Measurements from ENCODE around the gene P3H1. TPM values are rescaled to one million over a fixed set of nuclear protein-coding genes. Genes with fewer than 3 reads are reported as not detected.
"Not testable (repeated sequence)": the region's sequence is repeated elsewhere in the genome, so short reads cannot be mapped to it uniquely, and the experiment has no call there.

Gene P3H1, protein sequence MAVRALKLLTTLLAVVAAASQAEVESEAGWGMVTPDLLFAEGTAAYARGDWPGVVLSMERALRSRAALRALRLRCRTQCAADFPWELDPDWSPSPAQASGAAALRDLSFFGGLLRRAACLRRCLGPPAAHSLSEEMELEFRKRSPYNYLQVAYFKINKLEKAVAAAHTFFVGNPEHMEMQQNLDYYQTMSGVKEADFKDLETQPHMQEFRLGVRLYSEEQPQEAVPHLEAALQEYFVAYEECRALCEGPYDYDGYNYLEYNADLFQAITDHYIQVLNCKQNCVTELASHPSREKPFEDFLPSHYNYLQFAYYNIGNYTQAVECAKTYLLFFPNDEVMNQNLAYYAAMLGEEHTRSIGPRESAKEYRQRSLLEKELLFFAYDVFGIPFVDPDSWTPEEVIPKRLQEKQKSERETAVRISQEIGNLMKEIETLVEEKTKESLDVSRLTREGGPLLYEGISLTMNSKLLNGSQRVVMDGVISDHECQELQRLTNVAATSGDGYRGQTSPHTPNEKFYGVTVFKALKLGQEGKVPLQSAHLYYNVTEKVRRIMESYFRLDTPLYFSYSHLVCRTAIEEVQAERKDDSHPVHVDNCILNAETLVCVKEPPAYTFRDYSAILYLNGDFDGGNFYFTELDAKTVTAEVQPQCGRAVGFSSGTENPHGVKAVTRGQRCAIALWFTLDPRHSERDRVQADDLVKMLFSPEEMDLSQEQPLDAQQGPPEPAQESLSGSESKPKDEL
- 10 to 100 TPM; 21.0 to 52.1 TPM for total RNA-seq

DNA sequence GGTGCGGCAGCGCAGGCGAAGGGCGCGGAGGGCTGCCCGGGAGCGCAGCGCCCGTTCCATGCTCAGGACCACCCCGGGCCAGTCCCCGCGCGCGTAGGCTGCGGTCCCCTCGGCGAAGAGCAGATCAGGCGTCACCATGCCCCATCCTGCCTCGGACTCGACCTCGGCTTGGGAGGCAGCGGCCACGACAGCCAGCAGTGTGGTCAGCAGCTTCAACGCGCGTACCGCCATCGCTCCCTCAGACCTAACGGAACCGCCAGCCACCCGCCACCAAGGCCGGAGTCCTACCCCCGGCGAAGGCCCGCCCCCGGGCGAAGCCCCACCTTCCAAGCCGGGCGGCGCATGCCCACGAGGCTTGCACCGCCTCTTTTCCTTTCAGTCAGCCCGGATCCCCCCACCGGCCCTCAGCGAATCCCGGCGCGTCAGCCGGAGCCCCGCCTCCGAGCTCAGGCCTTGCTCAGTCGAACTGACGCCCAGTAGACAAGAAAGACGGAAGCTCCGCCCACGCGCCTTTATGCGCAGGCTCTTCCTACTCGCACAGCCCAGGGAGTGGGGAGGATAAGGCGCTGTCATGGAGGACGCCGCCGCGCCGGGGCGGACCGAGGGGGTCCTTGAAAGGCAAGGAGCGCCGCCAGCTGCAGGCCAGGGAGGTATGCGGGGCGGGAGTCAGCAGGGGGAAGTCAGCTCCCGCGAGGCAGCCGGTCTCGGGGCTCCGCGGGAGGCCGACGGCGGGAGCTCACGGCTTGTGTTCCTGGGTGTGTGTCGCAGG is at the start of gene P3H1, which contains the start of gene C1orf50:
P3H1 (minus strand) TSS at position 288 of the 769 bp plus-strand sequence; CDS start at position 231, 57 bp downstream.
C1orf50 (plus strand) TSS at position 509 of the 769 bp plus-strand sequence; CDS start at position 572, 63 bp downstream.
- Histone ChIP-seq H3K27ac (peak within 1 kb of the TSS; percentile 82 to 85), H3K9me3 (no peaks in the 10 kb centered on the region), H3K27me3 (replicated peaks; ENCODE audit: insufficient read depth) (no peaks in the 10 kb centered on the region), H3K4me3 (peak within 1 kb of the TSS; percentile 86 to 95), H3K4me1 (replicated peaks) (peaks cover 9% of the 10 kb centered on the region), H3K36me3 (no peaks in the 10 kb centered on the region)
- intact Hi-C loops (cut with DNase I): loop anchor here (2.0 to 10.0 kb wide), 4 partner anchors 48 to 302 kb away; partner anchors contain the start of genes CCDC30 and YBX1
- TF ChIP-seq, protein P1, sequence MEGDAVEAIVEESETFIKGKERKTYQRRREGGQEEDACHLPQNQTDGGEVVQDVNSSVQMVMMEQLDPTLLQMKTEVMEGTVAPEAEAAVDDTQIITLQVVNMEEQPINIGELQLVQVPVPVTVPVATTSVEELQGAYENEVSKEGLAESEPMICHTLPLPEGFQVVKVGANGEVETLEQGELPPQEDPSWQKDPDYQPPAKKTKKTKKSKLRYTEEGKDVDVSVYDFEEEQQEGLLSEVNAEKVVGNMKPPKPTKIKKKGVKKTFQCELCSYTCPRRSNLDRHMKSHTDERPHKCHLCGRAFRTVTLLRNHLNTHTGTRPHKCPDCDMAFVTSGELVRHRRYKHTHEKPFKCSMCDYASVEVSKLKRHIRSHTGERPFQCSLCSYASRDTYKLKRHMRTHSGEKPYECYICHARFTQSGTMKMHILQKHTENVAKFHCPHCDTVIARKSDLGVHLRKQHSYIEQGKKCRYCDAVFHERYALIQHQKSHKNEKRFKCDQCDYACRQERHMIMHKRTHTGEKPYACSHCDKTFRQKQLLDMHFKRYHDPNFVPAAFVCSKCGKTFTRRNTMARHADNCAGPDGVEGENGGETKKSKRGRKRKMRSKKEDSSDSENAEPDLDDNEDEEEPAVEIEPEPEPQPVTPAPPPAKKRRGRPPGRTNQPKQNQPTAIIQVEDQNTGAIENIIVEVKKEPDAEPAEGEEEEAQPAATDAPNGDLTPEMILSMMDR (IDR thresholded peaks at IDR 0.05): peak in 1 of 4 experiments; percentile 20
- peak; percentile 99 for TF ChIP-seq POLR2A (IDR thresholded peaks at IDR 0.05)
- TF ChIP-seq POLR2AphosphoS5 (IDR thresholded peaks at IDR 0.05): peak; percentile 100
- DNase-seq (ENCODE audit: low spot score): peak; percentile 100
- WGBS: 0% methylated on average over 82 of the region's 82 CpGs

DNA sequence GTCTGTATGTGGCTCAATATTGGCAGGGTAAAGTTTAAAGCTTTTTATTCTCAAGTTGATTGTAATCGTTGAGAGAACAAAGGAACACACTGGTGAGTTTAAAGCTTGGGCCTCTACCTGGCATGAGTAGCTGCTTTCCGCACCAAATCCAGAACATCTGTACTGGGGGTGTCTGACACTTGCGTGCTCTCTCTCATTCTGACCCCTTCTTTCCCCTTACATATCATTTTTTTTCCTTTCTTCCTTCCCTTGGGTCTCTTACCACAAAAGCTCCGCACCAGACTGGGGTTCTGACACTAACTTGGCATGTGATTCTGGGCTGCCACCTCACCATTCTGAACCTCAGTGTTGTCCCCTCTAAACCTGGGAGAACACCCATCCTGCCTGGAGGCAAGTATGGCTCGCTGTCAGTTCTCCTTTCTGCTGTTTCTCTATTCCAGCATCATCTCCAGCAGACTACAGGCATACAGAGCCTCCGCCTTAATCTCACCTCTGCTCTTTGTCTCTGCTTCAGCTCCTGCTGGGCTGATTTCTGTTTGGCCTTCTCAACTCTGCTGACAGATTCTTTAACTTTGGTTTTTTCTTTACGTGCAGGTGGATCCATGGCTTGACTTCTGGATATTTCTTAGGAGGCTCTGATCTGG is 49.2 kb upstream of the P3H1 start:
- intact Hi-C loops (cut with DNase I): loop anchor here (2.0 kb wide), 1 partner anchor 49 kb away; the partner anchor contains the start of genes C1orf50 and P3H1
- WGBS: 10% methylated on average over 7 of the region's 7 CpGs
- peaks cover 5% of the 10 kb centered on the region for H3K4me1 ChIP-seq (replicated peaks)
- H3K27me3 ChIP-seq (replicated peaks; ENCODE audit: insufficient read depth): no peaks in the 10 kb centered on the region
- TF ChIP-seq POLR2AphosphoS5 (IDR thresholded peaks at IDR 0.05) (no peak), POLR2A (IDR thresholded peaks at IDR 0.05) (no peak)
- TF ChIP-seq, protein P1 (IDR thresholded peaks at IDR 0.05): no peak
- H3K27ac ChIP-seq: peak overlapping the region; percentile 96 to 98
- peak overlapping the region; percentile 63 to 86 for H3K4me3 ChIP-seq
- no peaks in the 10 kb centered on the region for H3K36me3 ChIP-seq
- H3K9me3 ChIP-seq: no peaks in the 10 kb centered on the region
- no peak for DNase-seq (ENCODE audit: low spot score)

DNA sequence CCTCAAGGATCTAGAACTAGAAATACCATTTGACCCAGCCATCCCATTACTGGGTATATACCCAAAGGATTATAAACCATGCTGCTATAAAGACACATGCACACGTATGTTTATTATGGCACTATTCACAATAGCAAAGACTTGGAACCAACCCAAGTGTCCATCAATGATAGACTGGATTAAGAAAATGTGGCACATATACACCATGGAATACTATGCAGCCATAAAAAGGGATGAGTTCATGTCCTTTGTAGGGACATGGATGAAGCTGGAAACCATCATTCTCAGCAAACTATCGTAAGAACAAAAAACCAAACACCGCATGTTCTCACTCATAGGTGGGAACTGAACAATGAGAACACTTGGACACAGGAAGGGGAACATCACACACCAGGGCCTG is 48.0 kb upstream of the P3H1 start:
- not testable (repeated sequence) for DNase-seq (ENCODE audit: low spot score); H3K4me1 ChIP-seq (replicated peaks); H3K27me3 ChIP-seq (replicated peaks; ENCODE audit: insufficient read depth); H3K27ac ChIP-seq; H3K4me3 ChIP-seq; H3K9me3 ChIP-seq; H3K36me3 ChIP-seq
- intact Hi-C loops (cut with DNase I): loop anchor here (2.0 kb wide), 1 partner anchor 48 kb away; the partner anchor contains the start of genes C1orf50 and P3H1
- WGBS: 86% methylated on average over 3 of the region's 3 CpGs

DNA sequence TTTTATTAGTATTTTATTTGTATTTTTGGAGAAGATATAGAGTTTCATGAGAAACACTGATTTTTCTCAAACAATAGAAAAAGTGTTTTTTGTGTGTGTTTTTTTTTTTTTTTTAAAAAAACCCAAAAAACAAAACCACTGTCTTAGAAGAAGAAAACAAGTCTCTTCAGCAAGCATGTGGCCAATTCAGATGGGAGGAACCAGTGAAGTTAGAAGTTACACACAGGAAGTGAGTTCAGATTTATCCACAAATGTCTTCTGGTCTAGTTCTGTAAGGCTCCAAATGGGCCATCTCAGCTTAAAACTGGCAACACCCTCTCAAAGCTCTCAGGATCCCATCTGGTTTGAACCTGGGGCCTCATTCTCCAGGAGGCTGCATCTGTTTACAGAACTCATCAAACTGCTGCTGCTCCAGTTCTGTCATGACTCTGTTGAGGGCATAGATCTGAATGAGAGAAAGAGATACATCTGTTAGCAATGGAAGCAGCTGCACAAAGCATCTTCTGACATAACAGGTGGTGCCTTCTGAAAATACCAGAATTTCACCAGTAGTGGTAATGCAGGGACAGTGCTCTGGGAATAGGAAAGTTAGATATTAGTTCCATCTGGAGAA is 40.3 kb upstream of the P3H1 start:
- no peak for DNase-seq (ENCODE audit: low spot score)
- intact Hi-C loops (cut with DNase I): no loop called here
- no peaks in the 10 kb centered on the region for H3K36me3 ChIP-seq
- H3K27ac ChIP-seq: no peak overlapping the region
- H3K4me3 ChIP-seq: no peak overlapping the region
- H3K27me3 ChIP-seq (replicated peaks; ENCODE audit: insufficient read depth): no peaks in the 10 kb centered on the region
- TF ChIP-seq POLR2AphosphoS5 (IDR thresholded peaks at IDR 0.05): no peak
- TF ChIP-seq, protein P1 (IDR thresholded peaks at IDR 0.05): no peak
- no peak for TF ChIP-seq POLR2A (IDR thresholded peaks at IDR 0.05)
- no peaks in the 10 kb centered on the region for H3K9me3 ChIP-seq
- H3K4me1 ChIP-seq (replicated peaks): no peaks in the 10 kb centered on the region

Data from prostate gland (tissue), 2 donors.